ENCODE data around the gene EI24. TPM values are rescaled to one million over a fixed set of nuclear protein-coding genes. Genes with fewer than 3 reads are reported as not detected.
A peak's percentile ranks its signal among the peaks of the same experiment; 100 is the strongest.

Gene EI24
- total RNA-seq, 1 donor from 2014 or later, result 83.6 TPM

- Mint-ChIP-seq H3K27me3 (ENCODE audit: unreplicated experiment) (no peaks in the 10 kb centered on the region), H3K4me1 (ENCODE audit: unreplicated experiment) (peaks cover 36% of the 10 kb centered on the region), H3K36me3 (ENCODE audit: unreplicated experiment) (peaks cover 11% of the 10 kb centered on the region), H3K9me3 (ENCODE audit: unreplicated experiment) (no peaks in the 10 kb centered on the region), H3K27ac (ENCODE audit: unreplicated experiment) (peak within 1 kb of the TSS; percentile 99), H3K4me3 (ENCODE audit: unreplicated experiment) (peak within 1 kb of the TSS; percentile 98)
- peak; percentile 99 for DNase-seq (ENCODE audit: extremely low spot score, unreplicated experiment)
- TF ChIP-seq, protein P1, sequence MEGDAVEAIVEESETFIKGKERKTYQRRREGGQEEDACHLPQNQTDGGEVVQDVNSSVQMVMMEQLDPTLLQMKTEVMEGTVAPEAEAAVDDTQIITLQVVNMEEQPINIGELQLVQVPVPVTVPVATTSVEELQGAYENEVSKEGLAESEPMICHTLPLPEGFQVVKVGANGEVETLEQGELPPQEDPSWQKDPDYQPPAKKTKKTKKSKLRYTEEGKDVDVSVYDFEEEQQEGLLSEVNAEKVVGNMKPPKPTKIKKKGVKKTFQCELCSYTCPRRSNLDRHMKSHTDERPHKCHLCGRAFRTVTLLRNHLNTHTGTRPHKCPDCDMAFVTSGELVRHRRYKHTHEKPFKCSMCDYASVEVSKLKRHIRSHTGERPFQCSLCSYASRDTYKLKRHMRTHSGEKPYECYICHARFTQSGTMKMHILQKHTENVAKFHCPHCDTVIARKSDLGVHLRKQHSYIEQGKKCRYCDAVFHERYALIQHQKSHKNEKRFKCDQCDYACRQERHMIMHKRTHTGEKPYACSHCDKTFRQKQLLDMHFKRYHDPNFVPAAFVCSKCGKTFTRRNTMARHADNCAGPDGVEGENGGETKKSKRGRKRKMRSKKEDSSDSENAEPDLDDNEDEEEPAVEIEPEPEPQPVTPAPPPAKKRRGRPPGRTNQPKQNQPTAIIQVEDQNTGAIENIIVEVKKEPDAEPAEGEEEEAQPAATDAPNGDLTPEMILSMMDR (IDR thresholded peaks at IDR 0.05), result no peak
Observed at GRCh38 chr11:125592305-125593113, 23.2 kb downstream of the EI24 start, which contains the start of gene STT3A. STT3A (plus strand) TSS chr11:125592852; CDS start chr11:125595916, 3,064 bp downstream.

DNA sequence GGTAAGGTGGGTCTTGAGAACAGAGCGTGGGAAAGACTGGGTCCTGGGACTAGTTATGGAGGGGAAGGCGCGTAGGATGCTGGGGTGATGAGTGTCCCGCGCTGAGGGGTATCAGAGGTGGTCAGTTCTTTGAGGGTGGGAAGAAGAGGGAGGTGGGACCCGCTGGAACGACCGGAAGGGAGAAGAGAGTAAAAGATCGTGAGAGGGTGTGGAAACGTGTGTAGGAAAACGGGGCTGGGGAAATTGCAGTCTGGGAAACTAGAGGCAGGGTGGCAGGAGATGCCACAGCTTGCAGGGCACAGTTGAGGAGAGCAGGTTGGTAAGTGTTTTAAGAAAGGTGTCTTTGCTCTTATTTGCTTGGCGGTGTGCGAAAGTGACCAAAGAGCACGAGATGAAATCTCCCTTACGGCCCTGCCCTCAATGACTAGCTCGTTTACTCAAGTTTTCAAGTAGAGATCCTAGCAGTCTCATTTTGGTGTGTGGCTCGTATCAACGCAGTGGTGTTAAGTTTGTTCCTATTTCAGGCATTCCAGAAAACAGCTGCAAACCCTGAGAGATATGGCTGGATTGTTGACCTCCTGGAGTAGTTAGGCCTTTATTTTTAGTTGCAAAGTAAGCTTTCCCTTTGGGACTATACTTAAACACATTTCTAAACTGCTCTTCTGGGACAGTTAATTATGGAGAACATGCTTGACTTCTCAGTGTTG is 24.0 kb downstream of the EI24 start:
- TF ChIP-seq, protein P1 (IDR thresholded peaks at IDR 0.05), result no peak
- Mint-ChIP-seq H3K36me3 (ENCODE audit: unreplicated experiment) (peaks cover 14% of the 10 kb centered on the region), H3K4me1 (ENCODE audit: unreplicated experiment) (peaks cover 36% of the 10 kb centered on the region)

GRCh38 chr11:125594958-125595357 is 25.7 kb downstream of the EI24 start:
- TF ChIP-seq, protein P1 (IDR thresholded peaks at IDR 0.05), result no peak
- H3K4me3 Mint-ChIP-seq (ENCODE audit: unreplicated experiment), result no peak overlapping the region
- H3K9me3 Mint-ChIP-seq (ENCODE audit: unreplicated experiment), result no peaks in the 10 kb centered on the region
- H3K36me3 Mint-ChIP-seq (ENCODE audit: unreplicated experiment), result peaks cover 17% of the 10 kb centered on the region
- H3K27me3 Mint-ChIP-seq (ENCODE audit: unreplicated experiment), result no peaks in the 10 kb centered on the region
- no peak overlapping the region for H3K27ac Mint-ChIP-seq (ENCODE audit: unreplicated experiment)
- DNase-seq (ENCODE audit: extremely low spot score, unreplicated experiment), result no peak
- peaks cover 34% of the 10 kb centered on the region for H3K4me1 Mint-ChIP-seq (ENCODE audit: unreplicated experiment)

More for the DNA sequence above, 24.0 kb downstream of the EI24 start:
- Mint-ChIP-seq H3K27me3 (ENCODE audit: unreplicated experiment) (no peaks in the 10 kb centered on the region), H3K9me3 (ENCODE audit: unreplicated experiment) (no peaks in the 10 kb centered on the region), H3K4me3 (ENCODE audit: unreplicated experiment) (peak overlapping the region; percentile 98), H3K27ac (ENCODE audit: unreplicated experiment) (peak overlapping the region; percentile 93)
- no peak for DNase-seq (ENCODE audit: extremely low spot score, unreplicated experiment)

- Mint-ChIP-seq H3K27me3 (ENCODE audit: unreplicated experiment) (no peaks in the 10 kb centered on the region), H3K27ac (ENCODE audit: unreplicated experiment) (no peak overlapping the region), H3K9me3 (ENCODE audit: unreplicated experiment) (no peaks in the 10 kb centered on the region), H3K4me1 (ENCODE audit: unreplicated experiment) (peaks cover 24% of the 10 kb centered on the region), H3K36me3 (ENCODE audit: unreplicated experiment) (peaks cover 41% of the 10 kb centered on the region), H3K4me3 (ENCODE audit: unreplicated experiment) (no peak overlapping the region)
- no peak for DNase-seq (ENCODE audit: extremely low spot score, unreplicated experiment)
- TF ChIP-seq, protein P1 (IDR thresholded peaks at IDR 0.05), result no peak
Observed at GRCh38 chr11:125600663-125601062, 31.4 kb downstream of the EI24 start.

DNA sequence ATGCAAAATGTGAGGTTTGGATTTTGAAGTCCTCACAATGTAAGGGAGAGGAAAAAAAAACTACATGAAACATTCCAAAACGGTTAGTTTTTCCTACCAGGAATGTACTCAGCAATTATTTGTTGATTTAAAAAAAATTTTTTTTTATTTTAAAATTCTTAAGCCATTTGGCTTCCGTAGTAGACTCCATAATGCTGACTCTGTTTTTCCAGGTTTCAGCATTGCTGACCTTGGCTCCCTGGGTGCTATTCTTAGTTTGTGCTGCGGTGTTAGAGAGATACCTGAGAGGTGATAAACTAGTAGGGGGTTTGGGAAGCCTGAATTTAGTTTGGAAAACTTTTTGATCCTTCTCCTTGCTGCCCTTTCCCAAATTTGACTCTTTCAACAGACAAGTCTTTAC is 33.9 kb downstream of the EI24 start:
- Mint-ChIP-seq H3K27me3 (ENCODE audit: unreplicated experiment) (no peaks in the 10 kb centered on the region), H3K27ac (ENCODE audit: unreplicated experiment) (peak overlapping the region; percentile 85), H3K4me1 (ENCODE audit: unreplicated experiment) (peaks cover 21% of the 10 kb centered on the region), H3K9me3 (ENCODE audit: unreplicated experiment) (no peaks in the 10 kb centered on the region), H3K4me3 (ENCODE audit: unreplicated experiment) (no peak overlapping the region), H3K36me3 (ENCODE audit: unreplicated experiment) (peaks cover 45% of the 10 kb centered on the region)
- DNase-seq (ENCODE audit: extremely low spot score, unreplicated experiment), result no peak
- TF ChIP-seq, protein P1 (IDR thresholded peaks at IDR 0.05), result no peak
